Spleen (tissue), 11 donors: Measurements from ENCODE around the gene DOCK6. TPM values are rescaled to one million over a fixed set of nuclear protein-coding genes. Genes with fewer than 3 reads are reported as not detected.

Experiments
- DNase-seq: peaks from one replicate; pipeline ENCODE4 v3.0.0-alpha.2; 2020
- H3K27ac ChIP-seq, 8 donors: fragments of 200-600 bp; sonication (generic) in 7 of 8; 1 replicate in 4 of 8; 2 replicates in 4 of 8; pipeline versions ENCODE4 v1.5.0 to v1.8.0; 2016 to 2021; ENCODE audit warnings: inconsistent platforms in 4 of 8, mild to moderate bottlenecking in 4 of 8, moderate library complexity in 1 of 8
- H3K27me3 ChIP-seq, 7 donors: fragments of 200-600 bp; sonication (generic) in 6 of 7; replicated peaks in 1 of 7; 1 replicate in 4 of 7; 2 replicates in 3 of 7; pipeline versions ENCODE4 v1.5.0 to v1.8.0; 2016 to 2021; ENCODE audit warnings: inconsistent platforms in 3 of 7, mild to moderate bottlenecking in 1 of 7
- H3K36me3 ChIP-seq, 6 donors: fragments of 200-600 bp; sonication (generic) in 5 of 6; 1 replicate in 4 of 6; 2 replicates in 2 of 6; pipeline versions ENCODE4 v1.5.0 to v1.8.0; 2016 to 2021; ENCODE audit warnings: inconsistent platforms in 2 of 6
- H3K4me1 ChIP-seq, 6 donors: fragments of 200-600 bp; sonication (generic) in 5 of 6; 1 replicate in 3 of 6; 2 replicates in 3 of 6; pipeline versions ENCODE4 v1.5.0 to v1.8.0; 2016 to 2021; ENCODE audit warnings: inconsistent platforms in 3 of 6
- H3K4me3 ChIP-seq, 8 donors: fragments of 200-600 bp; sonication (generic) in 7 of 8; 1 replicate in 4 of 8; 2 replicates in 4 of 8; pipeline versions ENCODE4 v1.5.0 to v1.8.0; 2016 to 2021; ENCODE audit warnings: inconsistent platforms in 4 of 8, mild to moderate bottlenecking in 4 of 8, moderate library complexity in 2 of 8
- H3K9me3 ChIP-seq, 8 donors: fragments of 200-600 bp; sonication (generic) in 7 of 8; 1 replicate in 4 of 8; 2 replicates in 4 of 8; pipeline versions ENCODE4 v1.5.0 to v1.8.0; 2016 to 2021; ENCODE audit warnings: inconsistent platforms in 4 of 8
- POLR2A ChIP-seq, 3 donors: fragments of 450-650 bp; IDR thresholded peaks; one replicate each; pipeline ENCODE4 v1.5.1; 2017; ENCODE audit warnings: antibody characterized with exemption in 3 of 3, mild to moderate bottlenecking in 1 of 3
- POLR2AphosphoS5 ChIP-seq, 3 donors: sonication (generic); formaldehyde crosslinking; IDR thresholded peaks; one replicate each; pipeline ENCODE4 v1.5.1; 2017; ENCODE audit warnings: antibody characterized with exemption in 3 of 3
- WGBS, 5 donors: extraction: QIAGEN DNeasy Blood & Tissue Kit in 3 of 5; methylation state at CpG; one replicate each; pipeline versions ENCODE4 v1.1.5 to v1.1.7; 2013 to 2018; 5-methylcytosine and 5-hydroxymethylcytosine counted together
- intact Hi-C: fragments of 100-400 bp; cut with DNase I; formaldehyde crosslinking; loops from one replicate; pipeline ENCODE4 v1.15.0; 2023; ENCODE audit warnings: low total_unique reads
- polyA plus RNA-seq, 3 donors: library from polyadenylated mRNA; stranded (reverse); fragments of 200-250 nt; gene quantifications; one replicate each; pipeline ENCODE4 v1.2.1, GENCODE V29; 2013
- total RNA-seq, 7 donors: library from RNA; depleted of rRNA in 3 of 7; stranded (reverse); fragments of >200 nt in 3 of 7; fragmentation: NEBNext Ultra II Directional in 4 of 7; extraction: Animal tissue kit (Norgen Biotek cat#: 25700) in 4 of 7; gene quantifications; one replicate each; pipeline versions ENCODE4 v1.1.0 to v1.2.1, GENCODE V29; 2016 to 2021
- TF ChIP-seq, protein P1 (sequence below), 11 experiments: fragments of 200-600 bp in 7 of 11; fragments of 450-650 bp in 4 of 11; sonication (generic) in 4 of 11; IDR thresholded peaks in 8 of 11; conservative IDR thresholded peaks in 3 of 11; 1 replicate in 7 of 11; 2 replicates in 4 of 11; pipeline versions ENCODE4 v1.4.0 to v1.8.0; 2016 to 2021; ENCODE audit warnings: antibody characterized with exemption in 11 of 11, inconsistent platforms in 4 of 11, mild to moderate bottlenecking in 1 of 11
- donor health status: healthy with polysubstance abuse.
- donor health status: DM: no; HTN: no; CAD: no; lungs with moderate emphysema.
- donor health status: DM: no; HTN: no; CAD: no.
- donor health status: Bipolar disorder and iron deficiency.
- donor health status: healthy.
- donor health status: DM: no; HTN: no; CAD: no.
- donor health status: DM: yes; HTN: yes; CAD: no.

DOCK6 gene
- total and polyA plus RNA-seq, 10 donors = 12.5 to 105 (median 47.7) TPM

- 61 to 82% (median 68%) methylated on average over 2 of the region's 2 CpGs for WGBS, 5 donors
Measured at GRCh38 chr19:11273296-11273695, 11.0 kb upstream of the DOCK6 start.

DNA sequence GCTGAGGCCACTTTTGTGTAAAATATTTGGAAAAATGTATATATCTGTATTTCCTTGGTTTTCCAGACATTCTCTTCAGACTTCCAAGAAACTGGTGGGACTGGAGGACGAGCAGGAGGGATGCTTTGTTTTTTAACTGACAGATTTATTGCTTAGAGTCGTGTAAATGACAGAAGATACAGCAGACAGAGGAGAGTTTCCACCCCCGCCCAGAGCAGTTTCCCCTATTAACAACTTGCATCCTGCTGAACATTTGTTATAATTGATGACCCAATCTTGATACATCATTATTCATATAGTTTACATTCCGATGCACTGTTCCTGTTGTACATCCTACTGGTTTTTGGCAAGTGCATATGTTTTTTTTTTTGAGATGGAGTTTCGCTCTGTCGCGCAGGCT lies 7.1 kb upstream of the DOCK6 start:
- 12 to 37% (median 29%) methylated on average over 7 of the region's 7 CpGs for WGBS, 5 donors
- peaks cover 0 to 36% (median 0%) of the 10 kb centered on the region in 7 donors for H3K27me3 ChIP-seq
- no peaks in the 10 kb centered on the region for H3K36me3 ChIP-seq
- H3K4me1 ChIP-seq = peaks cover 0 to 37% (median 17%) of the 10 kb centered on the region in 6 donors
- TF ChIP-seq POLR2AphosphoS5 (IDR thresholded peaks at IDR 0.05) (no peak), POLR2A (IDR thresholded peaks at IDR 0.05) (no peak)
- TF ChIP-seq, protein P1, sequence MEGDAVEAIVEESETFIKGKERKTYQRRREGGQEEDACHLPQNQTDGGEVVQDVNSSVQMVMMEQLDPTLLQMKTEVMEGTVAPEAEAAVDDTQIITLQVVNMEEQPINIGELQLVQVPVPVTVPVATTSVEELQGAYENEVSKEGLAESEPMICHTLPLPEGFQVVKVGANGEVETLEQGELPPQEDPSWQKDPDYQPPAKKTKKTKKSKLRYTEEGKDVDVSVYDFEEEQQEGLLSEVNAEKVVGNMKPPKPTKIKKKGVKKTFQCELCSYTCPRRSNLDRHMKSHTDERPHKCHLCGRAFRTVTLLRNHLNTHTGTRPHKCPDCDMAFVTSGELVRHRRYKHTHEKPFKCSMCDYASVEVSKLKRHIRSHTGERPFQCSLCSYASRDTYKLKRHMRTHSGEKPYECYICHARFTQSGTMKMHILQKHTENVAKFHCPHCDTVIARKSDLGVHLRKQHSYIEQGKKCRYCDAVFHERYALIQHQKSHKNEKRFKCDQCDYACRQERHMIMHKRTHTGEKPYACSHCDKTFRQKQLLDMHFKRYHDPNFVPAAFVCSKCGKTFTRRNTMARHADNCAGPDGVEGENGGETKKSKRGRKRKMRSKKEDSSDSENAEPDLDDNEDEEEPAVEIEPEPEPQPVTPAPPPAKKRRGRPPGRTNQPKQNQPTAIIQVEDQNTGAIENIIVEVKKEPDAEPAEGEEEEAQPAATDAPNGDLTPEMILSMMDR (IDR thresholded peaks at IDR 0.05 in 8 of 11, conservative IDR thresholded peaks at IDR 0.05 in 3 of 11) = no peak
- no peak overlapping the region for H3K4me3 ChIP-seq
- intact Hi-C loops = no loop called here
- peak overlapping the region; percentile 69 to 86 (median 75) for H3K27ac ChIP-seq
- DNase-seq = no peak
- H3K9me3 ChIP-seq = no peaks in the 10 kb centered on the region

More at GRCh38 chr19:11273296-11273695, 11.0 kb upstream of the DOCK6 start:
- no peak for DNase-seq
- H3K4me1 ChIP-seq = peaks cover 0 to 27% (median 10%) of the 10 kb centered on the region in 6 donors
- H3K4me3 ChIP-seq = no peak overlapping the region
- H3K9me3 ChIP-seq = no peaks in the 10 kb centered on the region
- H3K27ac ChIP-seq = no peak overlapping the region
- peaks cover 0 to 42% (median 0%) of the 10 kb centered on the region in 7 donors for H3K27me3 ChIP-seq
- no peaks in the 10 kb centered on the region for H3K36me3 ChIP-seq
- intact Hi-C loops = no loop called here
- no peak for TF ChIP-seq POLR2AphosphoS5 (IDR thresholded peaks at IDR 0.05)
- TF ChIP-seq POLR2A (IDR thresholded peaks at IDR 0.05) = no peak
- TF ChIP-seq, protein P1 (IDR thresholded peaks at IDR 0.05 in 8 of 11, conservative IDR thresholded peaks at IDR 0.05 in 3 of 11) = no peak

GRCh38 chr19:11268783-11269267 lies 6.5 kb upstream of the DOCK6 start:
- intact Hi-C loops = no loop called here
- WGBS, 5 donors = 19 to 29% (median 22%) methylated on average over 10 of the region's 10 CpGs
- H3K9me3 ChIP-seq = no peaks in the 10 kb centered on the region
- H3K27me3 ChIP-seq = peaks cover 0 to 36% (median 0%) of the 10 kb centered on the region in 7 donors
- peak; percentile 80 for DNase-seq
- peak overlapping the region; percentile 69 to 86 (median 75) for H3K27ac ChIP-seq
- H3K4me3 ChIP-seq = no peak overlapping the region
- peaks cover 0 to 43% (median 21%) of the 10 kb centered on the region in 6 donors for H3K4me1 ChIP-seq
- no peak for TF ChIP-seq POLR2A (IDR thresholded peaks at IDR 0.05)
- TF ChIP-seq POLR2AphosphoS5 (IDR thresholded peaks at IDR 0.05) = peak; percentile 41 to 90 (median 85)
- H3K36me3 ChIP-seq = no peaks in the 10 kb centered on the region

DNA sequence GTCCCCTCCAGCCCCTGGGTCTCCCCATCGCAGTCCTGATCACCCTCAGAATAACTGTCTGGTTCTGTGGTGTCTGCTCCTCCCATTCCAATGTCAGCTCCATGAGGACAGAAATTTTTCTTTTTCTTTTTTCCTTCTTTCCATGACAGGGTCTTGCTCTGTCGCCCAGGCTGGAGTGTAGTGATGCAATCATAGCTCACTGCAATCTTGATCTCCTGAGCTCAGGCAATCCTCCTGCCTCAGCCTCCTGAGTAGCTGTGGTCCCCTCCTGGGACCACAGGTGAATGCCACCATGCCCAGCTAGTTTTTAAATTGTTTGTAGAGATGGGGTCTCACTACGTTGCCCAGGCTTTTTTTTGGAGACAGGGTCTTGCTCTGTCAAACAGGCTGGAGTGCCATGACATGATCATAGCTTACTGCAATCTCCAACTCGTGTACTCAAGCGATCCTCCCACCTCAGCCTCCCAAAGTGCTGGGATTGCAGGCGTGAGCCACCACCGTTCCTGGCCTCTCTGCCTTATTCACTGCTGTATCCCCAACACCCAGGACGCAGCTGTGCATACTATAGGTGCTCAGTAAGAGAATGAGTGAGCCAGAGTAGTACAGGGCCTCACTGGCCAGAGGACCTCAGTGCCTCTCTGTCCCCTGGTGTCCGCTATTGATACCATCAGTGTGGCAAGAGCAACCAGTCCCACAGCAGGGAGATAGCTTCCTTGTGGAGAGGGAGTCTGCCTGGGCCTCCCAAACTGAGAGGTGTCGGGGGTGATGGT lies 5.2 kb upstream of the DOCK6 start:
- peak overlapping the region in 2 of 8 donors; percentile 70 to 78 for H3K27ac ChIP-seq

More for the DNA sequence above, 5.2 kb upstream of the DOCK6 start:
- Histone ChIP-seq H3K4me1 (peaks cover 0 to 42% (median 29%) of the 10 kb centered on the region in 6 donors), H3K36me3 (no peaks in the 10 kb centered on the region), H3K27me3 (peaks cover 0 to 49% (median 0%) of the 10 kb centered on the region in 7 donors), H3K9me3 (no peaks in the 10 kb centered on the region), H3K4me3 (no peak overlapping the region)
- DNase-seq = no peak
- TF ChIP-seq, protein P1 (IDR thresholded peaks at IDR 0.05 in 8 of 11, conservative IDR thresholded peaks at IDR 0.05 in 3 of 11) = no peak
- no peak for TF ChIP-seq POLR2AphosphoS5 (IDR thresholded peaks at IDR 0.05)
- no peak for TF ChIP-seq POLR2A (IDR thresholded peaks at IDR 0.05)
- intact Hi-C loops = no loop called here
- 87 to 94% (median 92%) methylated on average over 10 of the region's 10 CpGs for WGBS, 5 donors
